GM18951 (cell line): Measurements from ENCODE around the gene ABCA3.
A peak's percentile ranks its signal among the peaks of the same experiment; 100 is the strongest.
"Not testable (repeated sequence)": the region's sequence is repeated elsewhere in the genome, so short reads cannot be mapped to it uniquely, and the experiment has no call there.

Source experiments
- POLR2A ChIP-seq: IDR thresholded peaks from 4 replicates; pipeline ENCODE4 v1.6.1; 2011; ENCODE audit warnings: mild to moderate bottlenecking; ENCODE audit not compliant: insufficient read length, insufficient read depth; ENCODE audit errors: extremely low read depth
- in situ Hi-C: fragments of 300-500 bp; cut with MboI; formaldehyde crosslinking; loops from one replicate; pipeline ENCODE4 v1.12.0; 2022; ENCODE audit warnings: low sequenced_read_pairs, mixed read lengths, inconsistent platforms; ENCODE audit not compliant: unreplicated experiment

The ABCA3 gene

GRCh38 chr16:2278272-2278608 lies 62.3 kb downstream of the ABCA3 start:
- in situ Hi-C loops: no loop called here
- no peak for TF ChIP-seq POLR2A

DNA sequence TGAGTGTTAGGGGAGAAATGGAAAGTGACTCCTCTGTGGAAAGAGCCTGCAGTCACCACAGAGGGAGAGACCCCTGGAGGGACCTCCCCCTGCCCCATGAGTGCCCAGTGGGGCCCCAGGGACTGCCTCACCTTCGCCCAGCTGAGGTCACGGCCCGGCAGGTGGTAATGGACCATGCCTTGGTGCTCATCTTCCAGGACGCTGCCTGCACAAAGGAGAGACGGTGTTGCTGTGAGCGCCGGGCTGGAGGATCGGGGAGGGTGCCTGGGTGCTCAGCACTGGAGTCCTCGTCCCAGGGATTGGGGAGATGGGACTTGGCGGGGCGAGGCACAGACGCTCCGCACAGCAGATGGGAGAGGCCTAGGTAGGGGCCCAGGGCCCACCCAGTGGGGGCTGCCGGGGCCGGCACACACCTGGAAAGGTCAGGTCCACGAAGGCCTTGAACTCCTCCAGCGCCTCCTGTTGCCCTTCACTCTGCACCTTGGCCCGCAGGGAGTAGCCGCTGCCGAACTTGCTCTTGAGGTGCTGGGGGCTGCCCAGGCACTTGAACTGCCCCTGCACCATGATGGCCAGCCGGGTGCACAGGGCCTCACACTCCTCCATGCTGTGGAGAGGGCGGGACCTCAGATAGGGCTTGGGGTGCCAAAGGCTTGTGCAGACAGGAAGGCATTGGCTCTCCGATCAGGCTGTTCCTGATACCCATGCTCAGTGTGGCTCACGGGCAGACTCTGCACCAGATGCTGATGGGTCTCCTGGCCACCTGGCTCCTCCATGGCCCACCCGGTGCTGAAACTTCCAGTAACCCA lies 62.9 kb downstream of the ABCA3 start:
- TF ChIP-seq POLR2A: no peak
- in situ Hi-C loops: no loop called here

- no peak for TF ChIP-seq POLR2A
- in situ Hi-C loops: no loop called here
These were observed 63.9 kb downstream of the ABCA3 start for GRCh38 chr16:2276368-2277195.

DNA sequence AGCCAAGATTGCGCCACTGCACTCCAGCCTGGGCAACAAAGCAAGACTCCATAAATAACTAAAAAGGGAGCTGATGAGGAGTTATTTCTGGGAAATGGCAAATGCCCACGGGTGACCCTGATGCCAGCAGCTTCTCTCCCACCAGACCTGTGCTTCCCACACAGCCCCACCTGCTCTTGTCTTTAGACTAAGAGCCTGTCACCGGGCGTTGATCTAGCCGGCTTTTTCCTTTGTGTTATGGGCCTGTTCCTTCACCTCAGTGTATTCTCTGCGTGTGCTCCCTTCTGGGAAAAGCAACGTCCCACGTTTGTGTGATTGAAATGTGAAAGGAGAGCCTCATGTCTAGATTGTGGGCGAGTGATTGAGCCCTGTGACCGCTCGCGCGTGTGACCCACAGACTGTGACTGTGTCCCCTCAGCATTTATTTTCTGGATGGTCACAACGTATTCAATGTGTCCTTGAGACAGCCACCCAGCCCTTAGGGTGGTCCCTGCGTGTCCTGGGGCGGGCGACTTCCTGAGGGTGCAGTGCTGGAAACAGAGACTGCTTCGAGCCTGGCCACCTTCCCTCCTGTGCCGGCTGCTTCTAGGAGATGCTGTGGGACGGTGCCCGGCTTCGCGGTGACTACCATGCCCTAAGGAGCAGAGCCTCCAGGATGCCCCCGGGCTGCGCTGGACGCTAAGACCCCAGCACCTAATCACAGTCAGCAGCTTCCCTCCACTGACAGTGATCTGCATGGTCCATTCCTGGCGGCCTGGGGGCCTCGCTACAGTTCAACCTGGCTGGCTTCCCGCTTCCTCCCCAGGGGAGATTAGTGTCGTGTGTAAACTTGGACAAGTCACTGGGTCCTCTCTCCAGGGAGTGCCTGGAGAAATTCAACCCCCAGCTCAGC lies 64.8 kb downstream of the ABCA3 start:
- in situ Hi-C loops: no loop called here
- no peak for TF ChIP-seq POLR2A

DNA sequence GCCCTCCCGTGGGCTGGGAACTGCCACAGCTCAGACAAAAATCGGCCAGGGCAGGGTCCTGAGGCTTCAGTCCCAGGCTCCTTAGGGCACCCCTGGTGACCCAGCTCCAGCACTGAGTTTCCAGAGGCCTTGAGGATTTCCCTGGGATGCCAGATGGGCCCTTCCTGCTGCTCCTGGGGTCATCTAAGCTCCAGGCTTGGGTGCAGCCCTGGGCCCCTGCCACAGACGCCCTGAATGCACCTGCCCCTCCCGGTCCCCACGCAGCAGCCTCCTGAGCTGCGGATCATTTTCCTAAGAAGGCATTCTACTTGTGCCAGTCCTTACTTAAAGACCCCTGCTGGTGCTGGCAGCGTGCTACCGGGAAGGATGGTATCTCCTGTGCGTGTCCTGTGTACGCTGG lies 66.6 kb downstream of the ABCA3 start:
- in situ Hi-C loops: no loop called here
- no peak for TF ChIP-seq POLR2A

DNA sequence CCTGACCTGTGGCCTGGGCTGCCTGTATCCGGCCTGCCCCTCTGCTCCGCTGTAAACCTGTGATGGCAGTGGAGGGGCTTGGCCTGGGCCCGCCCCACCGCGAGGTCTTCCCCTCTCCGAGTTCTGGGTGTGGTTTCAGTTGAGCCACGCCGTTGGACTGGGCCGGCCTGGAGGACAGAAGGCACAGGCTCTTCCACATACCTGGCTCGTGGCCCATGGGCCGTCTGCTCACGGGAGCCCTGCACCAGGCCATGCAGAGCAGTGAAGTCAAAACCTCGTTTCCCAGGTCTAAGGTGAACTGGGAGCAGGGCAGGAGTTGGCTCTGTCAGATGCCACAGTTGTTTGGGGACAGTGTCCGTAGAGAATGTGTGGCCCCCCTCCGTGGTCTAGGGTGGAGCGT lies 67.0 kb downstream of the ABCA3 start:
- in situ Hi-C loops: no loop called here
- no peak for TF ChIP-seq POLR2A

GRCh38 chr16:2271848-2272461 lies 68.6 kb downstream of the ABCA3 start:
- in situ Hi-C loops: no loop called here
- no peak for TF ChIP-seq POLR2A

DNA sequence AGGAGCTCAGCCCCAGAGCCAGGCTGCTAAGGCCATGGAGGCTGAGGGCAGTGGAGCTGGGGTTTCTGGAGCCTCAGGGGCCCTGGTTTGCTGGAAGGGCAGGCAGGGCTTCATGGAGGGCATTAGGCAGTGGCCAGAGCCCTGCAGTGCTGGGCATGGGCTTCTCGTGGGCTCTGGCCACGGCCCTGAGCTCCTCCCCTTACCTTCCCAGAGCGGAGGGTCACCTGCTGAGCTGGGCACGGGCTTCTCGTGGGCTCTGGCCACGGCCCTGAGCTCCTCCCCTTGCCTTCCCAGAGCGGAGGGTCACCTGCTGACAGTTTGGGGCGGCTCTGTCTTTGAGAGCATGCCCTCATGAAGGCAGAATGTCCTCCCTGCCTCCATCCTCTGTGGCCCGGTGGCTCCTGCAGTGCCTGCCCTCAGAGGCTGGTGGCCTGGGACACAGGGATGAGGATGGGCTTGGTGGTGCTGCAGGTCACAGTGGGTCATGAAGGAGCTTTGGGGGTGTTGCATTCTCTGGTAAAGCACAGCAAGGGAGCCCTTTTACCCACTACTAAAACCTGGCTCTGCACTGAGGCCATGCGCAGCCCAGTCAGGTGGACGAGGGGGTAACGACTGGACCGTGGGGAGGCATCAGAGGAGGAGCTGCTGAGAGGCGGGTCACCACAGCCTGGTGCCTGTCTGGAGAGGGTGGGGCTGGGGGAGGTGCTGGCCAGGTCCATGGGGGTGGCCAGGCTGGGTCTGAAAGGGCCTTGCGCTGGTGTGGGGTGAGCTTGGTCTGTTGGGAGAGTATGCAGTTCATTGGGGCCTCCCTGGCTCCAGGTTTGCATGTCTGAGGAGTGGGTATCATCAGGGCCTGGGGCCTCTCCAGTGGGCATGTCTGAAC lies 69.7 kb downstream of the ABCA3 start:
- in situ Hi-C loops: no loop called here
- TF ChIP-seq POLR2A: no peak

GRCh38 chr16:2270070-2270462 lies 70.5 kb downstream of the ABCA3 start:
- in situ Hi-C loops: no loop called here

GRCh38 chr16:2267913-2268666 lies 72.4 kb downstream of the ABCA3 start, which contains the start of gene RNPS1:
Gene RNPS1 (minus strand): TSS chr16:2268126. CDS start chr16:2264643, 3,483 bp downstream.
- TF ChIP-seq POLR2A: peak; percentile 95
- in situ Hi-C loops: no loop called here

More at GRCh38 chr16:2270070-2270462, 70.5 kb downstream of the ABCA3 start:
- no peak for TF ChIP-seq POLR2A

DNA sequence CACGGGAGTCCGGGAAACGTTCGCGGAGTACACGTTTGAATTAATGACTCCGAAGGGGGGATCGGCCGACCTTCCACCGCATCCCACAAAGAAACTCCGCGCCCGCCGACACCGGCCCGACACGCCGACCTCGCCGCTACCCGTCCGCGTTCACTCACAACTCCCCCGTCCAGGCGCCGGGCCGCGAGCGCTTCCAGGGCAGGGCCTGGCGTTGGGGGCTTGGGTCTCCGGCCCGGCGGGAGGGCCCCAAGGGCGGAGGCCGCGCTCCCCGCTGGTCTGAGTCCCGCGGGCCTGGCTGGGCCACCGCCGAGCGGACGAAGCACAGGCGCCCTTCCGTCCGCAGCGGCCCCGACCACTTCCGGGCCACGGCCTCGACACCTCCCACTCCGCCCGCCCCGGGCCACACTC lies 73.0 kb downstream of the ABCA3 start:
- in situ Hi-C loops: not testable (repeated sequence)

DNA sequence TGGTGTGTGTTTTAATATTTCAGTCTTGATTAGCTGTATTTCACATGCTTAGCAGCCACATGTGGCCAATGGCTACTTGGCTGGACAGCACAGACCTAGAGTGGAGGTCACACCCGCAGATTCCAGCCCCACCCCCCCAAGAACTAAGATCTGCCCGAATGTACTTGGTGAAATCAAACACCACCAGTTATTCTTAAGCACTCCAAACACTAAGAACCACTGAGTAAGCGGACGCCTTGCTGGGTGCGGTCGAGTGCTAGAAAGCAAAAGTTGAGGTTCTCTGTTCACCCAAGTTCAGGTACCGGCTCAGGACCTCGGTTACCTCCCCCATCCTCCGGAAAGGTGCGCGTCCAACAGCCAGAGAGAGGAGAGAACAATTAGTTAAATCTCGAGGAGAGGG lies 73.6 kb downstream of the ABCA3 start:
- in situ Hi-C loops: not testable (repeated sequence)

GRCh38 chr16:2263026-2263425 lies 77.5 kb downstream of the ABCA3 start:
- in situ Hi-C loops: not testable (repeated sequence)
